ENCODE results near the gene TBX1.

Gene TBX1

DNA sequence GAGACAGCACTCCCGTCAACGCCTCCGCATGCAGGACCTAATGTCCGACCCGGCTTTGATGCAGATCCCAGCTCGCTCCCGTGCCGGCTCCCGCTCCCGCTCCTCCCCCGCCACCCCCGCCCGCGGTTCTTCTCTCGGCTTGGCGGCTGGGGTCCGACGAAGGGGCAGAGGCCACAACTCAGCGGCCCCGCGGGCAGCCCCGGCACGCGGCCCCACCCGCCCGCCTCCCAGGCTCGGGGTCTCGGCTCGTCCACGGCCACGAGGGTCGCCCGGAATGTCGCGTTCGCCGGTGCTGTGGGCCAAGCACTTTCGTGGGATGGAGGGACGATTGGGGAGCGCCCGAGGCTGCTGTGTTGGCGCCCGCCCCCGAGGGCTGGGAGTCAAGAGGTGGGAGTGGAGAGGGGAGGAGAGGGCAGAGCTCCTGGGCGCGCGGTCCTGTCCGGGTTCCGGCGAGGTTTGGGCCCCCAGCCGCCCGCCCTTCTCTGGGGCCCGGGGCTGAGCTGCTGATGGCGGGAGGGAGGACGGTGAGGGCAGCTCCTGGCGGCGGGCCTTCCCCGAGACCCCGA lies 5.3 kb upstream of the TBX1 start:
- DNase-seq (ENCODE audit: insufficient read length, low spot score) (no peak), FAIRE-seq (no peak)
- TF ChIP-seq, protein P1, sequence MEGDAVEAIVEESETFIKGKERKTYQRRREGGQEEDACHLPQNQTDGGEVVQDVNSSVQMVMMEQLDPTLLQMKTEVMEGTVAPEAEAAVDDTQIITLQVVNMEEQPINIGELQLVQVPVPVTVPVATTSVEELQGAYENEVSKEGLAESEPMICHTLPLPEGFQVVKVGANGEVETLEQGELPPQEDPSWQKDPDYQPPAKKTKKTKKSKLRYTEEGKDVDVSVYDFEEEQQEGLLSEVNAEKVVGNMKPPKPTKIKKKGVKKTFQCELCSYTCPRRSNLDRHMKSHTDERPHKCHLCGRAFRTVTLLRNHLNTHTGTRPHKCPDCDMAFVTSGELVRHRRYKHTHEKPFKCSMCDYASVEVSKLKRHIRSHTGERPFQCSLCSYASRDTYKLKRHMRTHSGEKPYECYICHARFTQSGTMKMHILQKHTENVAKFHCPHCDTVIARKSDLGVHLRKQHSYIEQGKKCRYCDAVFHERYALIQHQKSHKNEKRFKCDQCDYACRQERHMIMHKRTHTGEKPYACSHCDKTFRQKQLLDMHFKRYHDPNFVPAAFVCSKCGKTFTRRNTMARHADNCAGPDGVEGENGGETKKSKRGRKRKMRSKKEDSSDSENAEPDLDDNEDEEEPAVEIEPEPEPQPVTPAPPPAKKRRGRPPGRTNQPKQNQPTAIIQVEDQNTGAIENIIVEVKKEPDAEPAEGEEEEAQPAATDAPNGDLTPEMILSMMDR (IDR thresholded peaks at IDR 0.05; ENCODE audit: insufficient read depth, missing control alignments) = no peak

DNA sequence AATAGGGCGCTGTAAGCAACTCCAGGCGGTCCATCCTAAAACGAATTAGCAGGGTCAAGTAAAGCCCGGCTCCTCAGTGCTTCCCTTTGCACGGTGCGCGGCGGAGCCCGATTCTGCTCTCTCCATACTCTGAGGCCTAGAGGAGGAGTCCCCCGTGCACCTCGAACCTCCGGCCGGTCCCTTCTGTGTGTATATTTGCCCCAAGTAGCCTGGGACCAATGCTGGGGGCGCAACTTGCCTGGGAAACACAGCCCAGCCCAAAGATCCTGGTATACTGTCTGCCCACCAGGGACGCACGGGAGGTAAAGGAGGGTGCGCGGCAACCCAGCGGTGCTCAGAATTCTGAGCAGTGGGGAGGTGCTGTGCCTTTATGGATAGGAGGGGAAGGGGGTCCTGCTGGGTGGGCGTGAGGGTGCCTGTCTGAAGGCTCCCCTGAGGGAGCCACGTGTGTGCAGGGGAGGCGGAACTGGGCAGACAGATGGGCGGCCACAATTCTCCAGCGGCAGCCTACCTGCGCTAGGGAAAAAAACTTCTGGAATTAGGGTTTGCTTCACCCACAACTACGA lies 4.8 kb upstream of the TBX1 start:
- TF ChIP-seq, protein P1 (IDR thresholded peaks at IDR 0.05; ENCODE audit: insufficient read depth, missing control alignments) = no peak
- DNase-seq (ENCODE audit: insufficient read length, low spot score) (no peak), FAIRE-seq (no peak)

DNA sequence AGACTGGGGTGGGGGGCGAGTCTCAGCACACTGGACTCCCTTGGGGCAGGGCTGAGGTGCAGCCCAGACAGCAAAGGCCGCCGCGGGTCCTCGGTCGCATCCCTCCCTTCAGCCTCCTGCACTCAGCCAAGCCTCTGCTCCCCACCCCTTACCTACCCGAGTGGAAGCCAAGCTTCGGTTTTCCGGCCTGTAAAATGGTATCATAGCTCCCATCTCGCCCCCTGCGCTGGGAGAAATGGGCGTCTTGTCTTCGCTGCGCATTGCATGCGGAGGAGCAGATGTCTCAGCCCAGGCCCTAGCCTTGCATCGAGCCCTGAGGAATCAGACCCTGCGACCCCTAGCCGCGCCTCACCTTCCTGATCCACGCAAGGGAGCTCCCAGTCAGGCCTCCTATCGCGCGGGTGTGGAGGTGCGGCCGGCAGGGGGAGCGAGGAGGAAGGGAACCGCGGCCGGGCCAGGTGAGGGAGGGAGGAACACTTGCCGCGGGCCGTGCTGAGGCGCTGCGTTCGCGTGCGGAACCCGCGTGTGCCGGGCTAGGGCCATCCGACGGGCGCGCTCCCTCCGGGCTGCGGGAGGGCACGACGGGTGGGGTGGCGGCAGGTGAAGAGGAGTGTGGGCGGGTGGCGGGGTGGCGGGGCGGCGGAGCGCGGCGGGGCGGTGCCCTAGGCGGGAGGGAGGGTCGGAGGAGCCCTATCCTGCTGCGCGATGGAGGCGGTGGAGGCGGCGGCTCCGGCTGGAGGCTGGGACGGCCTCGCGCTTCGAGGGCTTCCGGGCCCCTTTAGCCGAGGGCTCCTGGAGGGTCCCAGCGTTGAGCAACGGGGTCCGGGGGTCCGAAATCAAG lies 4.1 kb upstream of the TBX1 start:
- DNase-seq (ENCODE audit: insufficient read length, low spot score) (no peak), FAIRE-seq (no peak)
- TF ChIP-seq, protein P1 (IDR thresholded peaks at IDR 0.05; ENCODE audit: insufficient read depth, missing control alignments) = peak; percentile 57

DNA sequence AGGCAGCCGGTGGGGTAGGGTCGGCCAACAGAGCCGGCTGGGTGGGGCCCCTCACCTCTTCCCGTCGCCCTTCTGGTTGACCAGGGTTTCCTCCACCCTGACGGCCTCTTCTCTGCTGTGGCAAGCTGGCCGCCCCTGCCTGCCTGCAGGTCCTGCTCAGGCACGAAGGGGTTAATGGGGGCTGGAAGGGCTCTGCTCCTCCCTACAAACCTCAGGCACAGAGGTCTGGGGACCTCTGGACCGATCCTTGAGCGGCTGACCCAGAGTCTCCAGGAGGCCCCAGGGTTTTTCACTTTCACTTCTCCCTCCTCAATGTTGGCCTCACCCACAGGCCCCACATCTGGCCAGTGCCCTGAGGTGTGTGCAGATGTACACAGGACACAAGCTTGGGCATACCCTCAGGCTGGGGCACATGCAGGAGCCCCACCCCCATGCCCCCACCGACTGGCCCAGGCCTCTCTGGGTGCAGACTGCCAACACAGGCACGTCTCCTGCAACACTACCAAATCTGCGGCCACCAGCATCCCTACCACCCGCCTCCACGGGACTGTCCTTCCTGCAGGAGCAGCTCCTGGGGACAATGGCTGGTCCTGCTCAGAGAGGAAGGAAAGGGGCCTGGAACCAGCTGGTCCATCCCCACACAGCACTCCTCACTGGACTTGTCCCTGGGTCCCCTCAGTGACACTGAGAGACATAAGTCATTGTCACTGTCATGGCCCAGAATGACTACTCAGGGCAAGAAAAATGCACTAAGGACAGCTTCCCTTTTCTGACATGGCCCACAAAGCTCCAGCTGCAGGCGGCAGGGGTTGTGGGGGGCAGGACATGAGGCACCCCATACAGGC lies 3.2 kb upstream of the TBX1 start:
- DNase-seq (ENCODE audit: insufficient read length, low spot score) = no peak
- no peak for FAIRE-seq
- TF ChIP-seq, protein P1 (IDR thresholded peaks at IDR 0.05; ENCODE audit: insufficient read depth, missing control alignments) = no peak

DNA sequence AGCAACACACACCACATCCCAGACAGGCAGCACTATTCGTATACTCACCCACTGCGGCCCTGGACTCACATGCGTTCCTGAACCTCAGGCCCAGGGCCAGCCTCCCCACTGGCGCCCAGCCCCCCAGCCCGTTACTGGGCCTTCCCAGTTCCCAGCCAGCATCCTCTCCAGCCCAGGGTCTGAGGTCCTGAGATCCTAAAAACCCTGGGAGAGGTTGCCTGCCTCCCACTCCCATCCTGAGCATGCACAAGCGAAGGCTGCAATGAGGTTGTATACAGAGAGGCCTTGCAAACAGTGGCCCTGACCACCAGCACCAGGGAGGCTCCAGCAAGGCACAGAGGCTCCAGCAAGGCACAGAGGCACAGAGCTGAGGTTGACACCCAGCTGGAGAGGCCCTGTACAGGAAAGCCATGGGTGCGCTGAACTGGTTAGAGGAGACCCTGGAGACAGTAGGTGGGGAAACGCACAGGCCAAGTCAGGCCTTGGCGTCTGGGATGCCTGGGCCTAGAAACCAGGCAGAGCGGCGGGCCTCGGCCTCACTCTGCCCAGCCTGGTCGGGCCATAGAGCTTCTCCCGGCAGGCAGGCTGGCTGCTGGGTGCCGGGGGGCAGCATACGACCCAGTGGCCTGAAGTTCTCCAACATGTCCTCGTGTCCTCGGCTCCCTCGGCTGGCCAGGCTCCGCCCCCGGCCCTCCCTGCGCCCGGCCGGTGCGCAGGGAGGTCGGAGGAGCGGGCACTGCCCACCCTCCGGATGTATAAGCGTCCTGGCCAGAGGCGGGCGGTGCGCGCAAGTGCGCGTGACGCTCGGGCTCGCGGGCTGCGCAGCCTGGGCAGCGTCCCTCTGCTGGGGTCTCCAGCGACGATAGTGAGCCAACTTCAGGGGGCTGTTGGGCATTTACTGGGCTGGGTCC lies 2.3 kb upstream of the TBX1 start:
- TF ChIP-seq, protein P1 (IDR thresholded peaks at IDR 0.05; ENCODE audit: insufficient read depth, missing control alignments) = no peak
- no peak for FAIRE-seq
- DNase-seq (ENCODE audit: insufficient read length, low spot score) = no peak

DNA sequence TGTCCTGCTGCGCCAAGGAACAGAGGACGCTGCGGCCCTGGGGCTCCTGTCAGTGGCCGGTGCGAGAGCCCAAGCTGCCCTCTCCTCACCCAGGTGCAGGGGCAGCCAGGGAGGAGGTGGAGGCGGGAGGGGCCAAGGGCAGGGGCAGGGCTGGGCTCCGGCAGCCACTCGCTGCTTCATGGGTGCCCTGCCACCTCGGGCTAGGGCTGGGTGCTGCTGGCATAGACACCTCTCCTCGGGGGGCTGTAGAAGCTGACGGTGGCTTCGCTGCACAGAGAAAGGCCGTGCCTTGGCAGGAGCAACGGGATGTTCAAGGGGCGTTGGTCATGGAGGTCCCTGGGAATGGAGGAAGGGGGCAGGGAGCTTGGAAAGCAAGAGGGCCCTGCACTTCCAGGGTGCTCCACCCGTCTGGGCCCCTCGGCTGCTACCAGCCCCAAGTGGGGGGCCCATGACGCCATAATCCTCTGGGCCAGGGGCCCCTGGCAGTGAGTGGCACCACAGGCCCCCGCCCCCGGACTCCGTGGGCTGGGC lies 1.6 kb upstream of the TBX1 start:
- FAIRE-seq (no peak), DNase-seq (ENCODE audit: insufficient read length, low spot score) (no peak)
- TF ChIP-seq, protein P1 (IDR thresholded peaks at IDR 0.05; ENCODE audit: insufficient read depth, missing control alignments) = no peak

Measured in D721Med (cell line).